RCC 7860 (cell line): ENCODE measurements around the gene EIF4B.

Experiments used
- DNase-seq: peaks from one replicate; pipeline ENCODE4 v3.0.0-alpha.2; 2015; ENCODE audit warnings: low spot score
- FAIRE-seq: peaks from 2 replicates; lab custom pipeline; 2012; peaks lifted over from hg19 to GRCh38; lab: Jason Lieb, UNC

The EIF4B gene

GRCh38 chr12:53067993-53068770 lies 61.9 kb downstream of the EIF4B start:
- FAIRE-seq (no peak), DNase-seq (no peak)

- FAIRE-seq (no peak), DNase-seq (no peak)
These were observed 62.7 kb downstream of the EIF4B start for GRCh38 chr12:53068811-53069585.

DNA sequence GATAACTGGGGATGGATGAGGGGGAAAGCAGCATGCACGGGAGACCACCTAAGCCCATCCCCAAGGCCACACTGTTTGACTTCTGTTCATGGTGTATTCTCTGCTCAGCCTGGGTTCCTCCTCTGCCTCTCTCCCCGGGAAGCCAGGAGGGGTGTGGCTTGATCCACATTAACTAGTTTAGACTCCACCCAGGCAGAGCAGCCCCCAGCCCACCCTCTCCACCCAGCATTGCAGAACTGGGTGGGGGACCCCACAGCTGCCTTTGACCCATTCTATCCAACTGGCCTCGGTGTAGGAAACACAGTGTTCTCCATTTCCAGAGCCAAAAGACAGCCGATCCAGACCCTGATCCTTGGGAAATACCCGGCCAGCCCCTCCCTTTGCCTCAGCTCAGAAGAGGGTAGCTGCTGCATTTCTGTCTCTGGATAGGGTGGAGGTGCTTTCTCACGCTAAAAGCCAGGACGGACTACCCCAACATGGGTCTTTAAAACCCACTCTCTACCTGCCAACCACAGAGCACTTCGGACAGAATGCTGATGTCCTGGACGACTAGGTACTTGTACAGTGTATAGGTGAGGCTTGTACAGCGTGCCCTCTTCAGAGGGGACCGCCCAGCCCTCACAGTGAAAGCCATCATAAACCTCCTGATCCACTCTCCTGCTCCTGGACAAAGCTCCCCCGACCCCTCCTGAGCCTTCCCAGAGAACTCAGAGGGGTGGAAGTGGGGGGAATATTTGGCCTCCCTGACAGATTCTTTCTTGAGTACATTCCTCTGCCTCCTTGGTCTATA lies 63.6 kb downstream of the EIF4B start:
- no peak for DNase-seq
- no peak for FAIRE-seq

GRCh38 chr12:53070877-53071492 lies 64.7 kb downstream of the EIF4B start:
- no peak for FAIRE-seq
- no peak for DNase-seq

- FAIRE-seq (no peak), DNase-seq (no peak)
These were observed 65.6 kb downstream of the EIF4B start for GRCh38 chr12:53071591-53072551.

- no peak for FAIRE-seq
- no peak for DNase-seq
These were observed 67.6 kb downstream of the EIF4B start for GRCh38 chr12:53073881-53074280.

- FAIRE-seq: no peak
- DNase-seq: no peak
These were observed 68.2 kb downstream of the EIF4B start for GRCh38 chr12:53074283-53074998.

GRCh38 chr12:53074999-53075370 lies 68.7 kb downstream of the EIF4B start:
- FAIRE-seq (no peak), DNase-seq (no peak)

- DNase-seq: no peak
- no peak for FAIRE-seq
These were observed 70.2 kb downstream of the EIF4B start for GRCh38 chr12:53076461-53076860.

- no peak for DNase-seq
These were observed 70.8 kb downstream of the EIF4B start for GRCh38 chr12:53077030-53077429.

DNA sequence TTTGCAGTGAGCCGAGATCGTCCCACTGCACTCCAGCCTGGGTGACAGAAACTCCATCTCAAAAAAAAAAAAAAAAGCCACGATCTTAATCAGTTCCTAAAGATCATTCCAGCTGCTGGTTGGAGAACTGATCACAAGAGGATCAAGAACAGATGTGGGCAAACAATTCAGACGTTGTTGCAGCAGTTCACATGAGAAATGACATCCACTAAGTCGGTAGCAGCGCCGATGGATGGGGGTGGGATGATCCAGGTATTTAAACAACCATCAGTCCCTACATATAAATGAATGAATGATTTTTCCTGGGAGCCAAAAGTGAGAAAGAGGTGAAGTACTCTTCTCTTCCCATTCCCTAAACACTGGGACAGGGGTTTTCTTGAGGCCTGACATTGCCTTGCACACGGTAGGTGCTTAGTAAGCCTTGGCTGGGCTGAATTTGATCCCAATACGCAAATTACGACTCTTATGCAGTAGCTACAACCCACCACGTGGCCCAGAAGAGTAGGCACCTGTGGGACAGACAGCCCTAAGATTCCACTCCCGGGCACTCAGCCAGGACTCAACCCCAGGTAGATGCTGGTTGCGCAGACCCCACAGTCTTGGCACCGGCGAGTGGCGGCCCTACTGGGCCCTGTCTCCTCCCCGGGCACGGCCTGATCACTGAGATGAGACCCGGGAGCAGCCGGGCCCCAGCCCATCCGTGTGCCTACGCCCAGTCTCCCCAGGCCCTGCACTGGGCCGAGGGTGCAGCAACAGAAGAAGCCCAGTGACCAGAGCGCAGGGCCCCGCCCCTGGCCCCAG lies 72.4 kb downstream of the EIF4B start:
- FAIRE-seq (no peak), DNase-seq (no peak)

More at GRCh38 chr12:53077030-53077429, 70.8 kb downstream of the EIF4B start:
- no peak for FAIRE-seq

DNA sequence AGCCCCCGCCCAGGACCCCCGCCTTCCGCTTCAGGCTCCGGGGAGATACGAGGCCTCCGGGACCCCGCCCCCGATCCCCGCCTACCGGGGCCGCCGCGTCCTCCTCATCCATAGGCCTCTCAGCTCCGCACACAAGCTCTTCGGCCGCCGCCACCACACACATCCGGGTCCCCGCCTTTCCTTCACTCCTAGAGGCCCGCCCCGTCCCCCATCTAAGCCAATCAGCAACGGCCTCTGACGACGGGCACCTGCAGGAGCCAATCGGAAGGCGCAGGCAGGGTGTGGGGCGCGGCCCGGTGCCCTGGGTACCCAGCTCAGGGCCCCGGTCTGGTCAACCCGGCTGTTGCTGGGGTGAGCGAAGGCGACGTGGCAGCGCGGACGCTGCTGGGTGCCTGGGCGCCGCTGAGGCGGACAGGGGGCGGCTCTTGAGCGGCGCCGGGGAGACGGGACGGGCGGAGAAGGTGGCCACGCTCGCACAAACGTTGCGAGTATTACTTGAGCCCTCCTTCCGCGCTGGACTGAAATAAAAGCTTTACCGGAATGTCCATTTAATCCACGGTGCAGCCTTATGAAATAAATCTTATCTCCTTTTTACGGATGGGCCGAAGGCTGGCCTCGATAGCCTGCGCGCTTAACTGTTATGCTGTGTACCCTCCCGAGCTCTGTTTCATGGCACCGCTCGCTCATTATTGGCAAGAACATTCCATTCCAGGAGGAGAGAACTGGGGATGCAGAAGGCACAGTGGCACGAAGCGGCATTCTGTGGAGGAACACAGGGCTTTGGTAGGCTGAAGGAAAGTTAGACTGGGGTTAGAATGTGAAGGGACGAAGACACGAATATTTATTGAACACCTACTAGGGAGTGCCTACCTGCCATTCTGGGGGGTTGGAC lies 73.2 kb downstream of the EIF4B start, which contains the start of gene SPRYD3:
SPRYD3 (minus strand) TSS at position 165 of the 892 bp plus-strand sequence; CDS start at position 108, 57 bp downstream.
- peak; percentile 72 for FAIRE-seq
- DNase-seq: peak; percentile 92

- FAIRE-seq: no peak
- no peak for DNase-seq
These were observed 76.5 kb downstream of the EIF4B start for GRCh38 chr12:53082637-53083175.

DNA sequence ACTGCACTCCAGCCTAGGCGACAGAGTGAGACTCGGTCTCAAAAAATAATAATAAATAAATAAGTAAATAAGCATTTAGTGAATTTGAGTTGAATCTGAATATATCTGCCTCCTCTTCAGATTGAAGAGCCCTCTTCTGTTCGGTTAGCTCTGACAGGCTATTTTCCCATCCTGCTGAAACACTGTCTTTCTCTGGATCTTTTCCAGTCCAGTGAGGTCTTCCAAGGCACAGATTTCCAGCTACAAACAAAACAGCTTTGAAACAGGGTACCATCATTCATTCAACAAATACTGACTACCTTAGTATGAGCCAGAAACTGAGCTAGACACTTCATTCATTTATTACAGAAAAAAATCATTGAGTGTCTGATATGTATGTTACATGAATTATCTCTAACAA lies 80.1 kb downstream of the EIF4B start:
- DNase-seq (no peak), FAIRE-seq (no peak)

DNA sequence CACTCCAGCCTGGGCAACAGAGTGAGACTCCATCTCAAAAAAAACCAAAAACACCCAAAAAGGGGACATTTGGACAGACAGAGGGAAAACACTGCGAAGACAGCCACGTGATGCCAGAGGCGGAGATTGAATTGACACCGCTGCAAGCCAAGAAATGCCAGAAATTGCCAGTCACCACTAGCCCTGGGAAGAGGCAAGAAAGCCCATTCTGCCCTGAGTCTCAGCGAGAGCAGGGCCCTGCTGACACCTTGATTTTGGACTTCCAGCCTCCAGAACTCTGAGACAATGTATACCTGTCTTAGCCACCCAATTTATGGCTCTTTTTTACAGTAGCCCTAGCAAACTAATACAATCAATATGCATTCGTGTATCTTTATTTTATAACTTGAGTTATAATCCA lies 83.8 kb downstream of the EIF4B start:
- FAIRE-seq (no peak), DNase-seq (no peak)

DNA sequence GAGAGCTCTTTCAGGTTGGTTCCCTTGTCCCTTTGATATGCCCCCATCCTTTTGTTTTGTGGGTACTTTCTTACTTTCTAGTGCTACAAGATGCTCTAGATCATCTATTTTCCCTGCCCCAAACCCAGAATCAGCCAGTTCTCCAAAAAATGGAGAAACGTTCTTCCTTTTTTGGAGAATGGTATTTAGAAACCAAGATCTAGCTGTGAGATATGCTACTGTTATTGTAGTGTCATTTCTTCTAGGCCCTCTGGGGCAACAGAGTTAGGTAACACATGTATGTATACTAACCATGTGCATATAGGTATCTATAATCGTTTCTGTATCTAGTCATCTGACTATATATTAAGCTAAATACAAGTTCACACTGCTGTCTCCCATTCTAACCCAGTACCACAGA lies 84.3 kb downstream of the EIF4B start:
- FAIRE-seq (no peak), DNase-seq (no peak)

DNA sequence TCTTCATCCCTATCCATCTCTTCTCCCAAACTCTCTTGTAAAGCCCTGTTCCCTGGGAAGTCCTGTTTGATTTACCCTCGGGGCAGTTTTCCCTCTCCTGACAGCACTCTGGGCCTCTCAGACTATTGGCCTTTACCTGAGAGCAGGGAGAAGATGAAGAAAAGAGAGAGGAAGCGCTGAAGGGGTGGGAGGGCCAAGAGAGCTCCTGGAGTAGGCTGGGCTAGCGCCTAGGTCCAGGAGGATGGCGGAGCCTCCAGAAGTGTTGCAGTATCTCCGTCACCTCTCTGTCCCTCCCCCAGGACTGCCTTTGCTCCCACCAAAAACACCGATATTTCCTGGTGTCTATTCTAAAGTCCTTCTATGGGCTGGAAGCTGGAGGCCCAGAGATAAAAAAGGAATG lies 85.5 kb downstream of the EIF4B start:
- no peak for FAIRE-seq
- no peak for DNase-seq
